ENCODE results near the gene MPHOSPH6. TPM values are rescaled to one million over a fixed set of nuclear protein-coding genes. Genes with fewer than 3 reads are reported as not detected.

MPHOSPH6 gene
- total and polyA plus RNA-seq, 2 donors from 2014 or later = 22.7 to 28.2 TPM

DNA sequence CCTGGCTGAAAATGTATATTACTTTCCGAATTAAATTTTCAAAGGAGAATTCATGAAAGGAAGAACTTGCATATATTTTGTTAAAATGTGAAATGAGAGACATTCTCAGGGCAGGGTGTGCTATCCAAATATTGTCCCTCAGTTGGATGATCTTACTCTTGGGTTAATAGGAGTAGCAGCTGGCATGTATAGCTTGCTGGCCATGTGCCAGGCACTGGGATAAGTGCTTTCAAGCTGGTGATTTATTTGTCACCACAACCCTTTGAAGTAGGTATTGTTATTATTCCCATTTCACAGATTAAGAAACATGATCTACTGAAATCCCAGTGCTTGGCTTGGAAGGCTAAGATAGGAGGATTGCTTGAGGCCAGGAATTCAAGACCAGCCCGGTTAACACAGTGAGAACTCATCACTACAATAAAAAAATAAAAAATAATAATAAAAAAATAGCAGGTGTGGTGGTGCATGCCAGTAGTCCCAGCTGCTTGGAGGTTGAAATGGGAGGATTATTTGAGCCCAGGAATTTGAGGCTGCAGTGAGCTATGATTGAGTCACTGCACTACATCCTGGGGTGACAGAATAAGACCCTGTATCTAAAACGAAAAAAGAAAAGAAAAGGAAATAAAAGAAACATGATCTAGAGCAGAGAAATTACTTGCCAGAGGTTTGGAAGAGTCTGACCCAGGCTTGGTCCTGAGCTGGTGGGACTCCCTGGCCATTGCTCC is 11.6 kb upstream of the MPHOSPH6 start:
- TF ChIP-seq, protein P1, sequence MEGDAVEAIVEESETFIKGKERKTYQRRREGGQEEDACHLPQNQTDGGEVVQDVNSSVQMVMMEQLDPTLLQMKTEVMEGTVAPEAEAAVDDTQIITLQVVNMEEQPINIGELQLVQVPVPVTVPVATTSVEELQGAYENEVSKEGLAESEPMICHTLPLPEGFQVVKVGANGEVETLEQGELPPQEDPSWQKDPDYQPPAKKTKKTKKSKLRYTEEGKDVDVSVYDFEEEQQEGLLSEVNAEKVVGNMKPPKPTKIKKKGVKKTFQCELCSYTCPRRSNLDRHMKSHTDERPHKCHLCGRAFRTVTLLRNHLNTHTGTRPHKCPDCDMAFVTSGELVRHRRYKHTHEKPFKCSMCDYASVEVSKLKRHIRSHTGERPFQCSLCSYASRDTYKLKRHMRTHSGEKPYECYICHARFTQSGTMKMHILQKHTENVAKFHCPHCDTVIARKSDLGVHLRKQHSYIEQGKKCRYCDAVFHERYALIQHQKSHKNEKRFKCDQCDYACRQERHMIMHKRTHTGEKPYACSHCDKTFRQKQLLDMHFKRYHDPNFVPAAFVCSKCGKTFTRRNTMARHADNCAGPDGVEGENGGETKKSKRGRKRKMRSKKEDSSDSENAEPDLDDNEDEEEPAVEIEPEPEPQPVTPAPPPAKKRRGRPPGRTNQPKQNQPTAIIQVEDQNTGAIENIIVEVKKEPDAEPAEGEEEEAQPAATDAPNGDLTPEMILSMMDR (IDR thresholded peaks at IDR 0.05; ENCODE audit: borderline replicate concordance, extremely low read depth, insufficient read depth) = no peak
- no peaks in the 10 kb centered on the region for H3K36me3 ChIP-seq (ENCODE audit: control insufficient read depth in 2 of 3, insufficient read depth in 3 of 3, low read length in 3 of 3)
- no peak for FAIRE-seq
- H3K4me1 ChIP-seq (ENCODE audit: control insufficient read depth in 2 of 3, insufficient read depth in 2 of 3, low read depth in 1 of 3, low read length in 3 of 3) = no peaks in the 10 kb centered on the region
- no peak overlapping the region for H3K27ac ChIP-seq (ENCODE audit: low read depth in 2 of 2, low read length in 2 of 2)
- no peak overlapping the region for H3K9ac ChIP-seq (ENCODE audit: low read length in 3 of 3)
- no peaks in the 10 kb centered on the region for H3K9me3 ChIP-seq (ENCODE audit: control insufficient read depth in 2 of 3, insufficient read depth in 1 of 3, low read length in 3 of 3)
- intact Hi-C loops (cut with DNase I) = no loop called here
- no peak overlapping the region for H3K4me3 ChIP-seq (ENCODE audit: low read length in 3 of 3)
- no peak for DNase-seq
- H3K27me3 ChIP-seq (ENCODE audit: control insufficient read depth, insufficient read depth, low read length) = no peaks in the 10 kb centered on the region

DNA sequence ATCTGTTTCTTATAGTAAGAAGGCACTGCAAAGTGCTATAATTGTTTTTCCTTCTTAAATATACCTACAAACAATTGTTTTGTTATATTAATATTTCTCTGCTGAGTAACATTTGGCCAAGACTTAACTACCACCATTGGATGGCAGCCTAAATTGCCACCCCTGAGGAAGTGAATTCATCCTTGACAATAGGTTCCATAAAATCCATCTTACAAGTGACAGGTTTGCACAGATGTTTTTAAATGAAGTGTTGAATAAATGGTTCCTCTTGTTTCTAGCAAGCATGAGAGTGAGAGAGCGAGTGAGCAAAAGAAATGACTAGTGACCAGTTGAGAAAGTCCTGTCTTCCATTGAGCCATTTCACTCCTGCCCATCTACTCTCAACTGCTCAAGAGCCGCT is 8.3 kb upstream of the MPHOSPH6 start:
- intact Hi-C loops (cut with DNase I) = no loop called here
- H3K9me3 ChIP-seq (ENCODE audit: control insufficient read depth in 2 of 3, insufficient read depth in 1 of 3, low read length in 3 of 3) = no peaks in the 10 kb centered on the region
- FAIRE-seq (no peak), DNase-seq (no peak)
- no peak overlapping the region for H3K4me3 ChIP-seq (ENCODE audit: low read length in 3 of 3)
- TF ChIP-seq, protein P1 (IDR thresholded peaks at IDR 0.05; ENCODE audit: borderline replicate concordance, extremely low read depth, insufficient read depth) = no peak
- H3K27ac ChIP-seq (ENCODE audit: low read depth in 2 of 2, low read length in 2 of 2) = no peak overlapping the region
- no peaks in the 10 kb centered on the region for H3K4me1 ChIP-seq (ENCODE audit: control insufficient read depth in 2 of 3, insufficient read depth in 2 of 3, low read depth in 1 of 3, low read length in 3 of 3)
- H3K9ac ChIP-seq (ENCODE audit: low read length in 3 of 3) = no peak overlapping the region
- H3K36me3 ChIP-seq (ENCODE audit: control insufficient read depth in 2 of 3, insufficient read depth in 3 of 3, low read length in 3 of 3) = no peaks in the 10 kb centered on the region
- no peaks in the 10 kb centered on the region for H3K27me3 ChIP-seq (ENCODE audit: control insufficient read depth, insufficient read depth, low read length)

DNA sequence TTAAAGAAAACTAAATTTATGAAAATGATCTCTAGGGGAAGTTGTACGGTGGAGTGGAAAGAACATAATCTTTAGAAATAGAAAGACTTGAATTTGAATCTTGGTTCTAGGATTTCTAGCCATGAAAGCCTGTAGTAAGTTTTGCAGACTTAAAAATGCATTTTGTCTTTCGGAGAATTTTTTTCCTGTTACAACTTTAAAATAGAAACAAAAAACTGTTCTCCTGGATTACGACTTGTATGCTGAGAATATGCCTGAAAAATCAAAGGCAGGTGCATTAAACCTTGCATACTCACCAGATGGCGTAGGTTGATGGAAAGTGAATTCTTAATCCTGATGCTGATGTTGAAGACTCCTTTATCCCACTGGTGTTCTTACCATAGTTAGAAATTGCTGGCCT is 7.5 kb upstream of the MPHOSPH6 start:
- Histone ChIP-seq H3K9me3 (ENCODE audit: control insufficient read depth in 2 of 3, insufficient read depth in 1 of 3, low read length in 3 of 3) (no peaks in the 10 kb centered on the region), H3K4me3 (ENCODE audit: low read length in 3 of 3) (no peak overlapping the region), H3K27me3 (ENCODE audit: control insufficient read depth, insufficient read depth, low read length) (no peaks in the 10 kb centered on the region), H3K36me3 (ENCODE audit: control insufficient read depth in 2 of 3, insufficient read depth in 3 of 3, low read length in 3 of 3) (no peaks in the 10 kb centered on the region), H3K4me1 (ENCODE audit: control insufficient read depth in 2 of 3, insufficient read depth in 2 of 3, low read depth in 1 of 3, low read length in 3 of 3) (no peaks in the 10 kb centered on the region), H3K27ac (ENCODE audit: low read depth in 2 of 2, low read length in 2 of 2) (no peak overlapping the region), H3K9ac (ENCODE audit: low read length in 3 of 3) (no peak overlapping the region)
- DNase-seq = no peak
- FAIRE-seq = no peak
- intact Hi-C loops (cut with DNase I) = no loop called here
- TF ChIP-seq, protein P1 (IDR thresholded peaks at IDR 0.05; ENCODE audit: borderline replicate concordance, extremely low read depth, insufficient read depth) = no peak

DNA sequence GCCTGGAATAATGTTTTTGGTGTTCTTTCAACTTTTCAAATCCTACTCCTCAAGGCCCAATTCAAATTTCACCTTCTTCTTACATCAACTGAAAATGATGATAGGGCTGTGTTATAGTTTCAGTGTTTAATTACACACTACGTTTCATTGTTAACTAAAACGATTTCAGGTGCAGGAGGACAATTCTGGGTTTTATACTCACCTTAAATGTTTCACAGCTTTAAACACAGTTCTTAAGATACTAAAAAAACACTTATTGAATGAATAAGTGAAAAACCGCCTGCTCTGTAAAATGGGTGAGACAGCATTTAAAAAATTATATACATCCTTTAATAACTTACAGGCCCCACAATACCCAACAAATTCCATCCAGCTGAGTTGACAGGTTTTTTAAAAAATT is 6.2 kb upstream of the MPHOSPH6 start:
- Histone ChIP-seq H3K27me3 (ENCODE audit: control insufficient read depth, insufficient read depth, low read length) (peaks cover 4% of the 10 kb centered on the region), H3K9ac (ENCODE audit: low read length in 3 of 3) (no peak overlapping the region), H3K27ac (ENCODE audit: low read depth in 2 of 2, low read length in 2 of 2) (no peak overlapping the region), H3K9me3 (ENCODE audit: control insufficient read depth in 2 of 3, insufficient read depth in 1 of 3, low read length in 3 of 3) (no peaks in the 10 kb centered on the region), H3K4me3 (ENCODE audit: low read length in 3 of 3) (no peak overlapping the region), H3K4me1 (ENCODE audit: control insufficient read depth in 2 of 3, insufficient read depth in 2 of 3, low read depth in 1 of 3, low read length in 3 of 3) (no peaks in the 10 kb centered on the region), H3K36me3 (ENCODE audit: control insufficient read depth in 2 of 3, insufficient read depth in 3 of 3, low read length in 3 of 3) (no peaks in the 10 kb centered on the region)
- intact Hi-C loops (cut with DNase I) = no loop called here
- TF ChIP-seq, protein P1 (IDR thresholded peaks at IDR 0.05; ENCODE audit: borderline replicate concordance, extremely low read depth, insufficient read depth) = no peak
- DNase-seq (no peak), FAIRE-seq (no peak)

Data from kidney (tissue), 14 donors.